Spleen (tissue), 11 donors: Measurements from ENCODE around the gene OR6C2. TPM values are rescaled to one million over a fixed set of nuclear protein-coding genes. Genes with fewer than 3 reads are reported as not detected.
"Not testable (repeated sequence)": the region's sequence is repeated elsewhere in the genome, so short reads cannot be mapped to it uniquely, and the experiment has no call there.

ENCODE experiments used
- DNase-seq: peaks from one replicate; pipeline ENCODE4 v3.0.0-alpha.2; 2020
- H3K27ac ChIP-seq, 8 donors: fragments of 200-600 bp; sonication (generic) in 7 of 8; 1 replicate in 4 of 8; 2 replicates in 4 of 8; pipeline versions ENCODE4 v1.5.0 to v1.8.0; 2016 to 2021; ENCODE audit warnings: inconsistent platforms in 4 of 8, mild to moderate bottlenecking in 4 of 8, moderate library complexity in 1 of 8
- H3K27me3 ChIP-seq, 7 donors: fragments of 200-600 bp; sonication (generic) in 6 of 7; replicated peaks in 1 of 7; 1 replicate in 4 of 7; 2 replicates in 3 of 7; pipeline versions ENCODE4 v1.5.0 to v1.8.0; 2016 to 2021; ENCODE audit warnings: inconsistent platforms in 3 of 7, mild to moderate bottlenecking in 1 of 7
- H3K36me3 ChIP-seq, 6 donors: fragments of 200-600 bp; sonication (generic) in 5 of 6; 1 replicate in 4 of 6; 2 replicates in 2 of 6; pipeline versions ENCODE4 v1.5.0 to v1.8.0; 2016 to 2021; ENCODE audit warnings: inconsistent platforms in 2 of 6
- H3K4me1 ChIP-seq, 6 donors: fragments of 200-600 bp; sonication (generic) in 5 of 6; 1 replicate in 3 of 6; 2 replicates in 3 of 6; pipeline versions ENCODE4 v1.5.0 to v1.8.0; 2016 to 2021; ENCODE audit warnings: inconsistent platforms in 3 of 6
- H3K4me3 ChIP-seq, 8 donors: fragments of 200-600 bp; sonication (generic) in 7 of 8; 1 replicate in 4 of 8; 2 replicates in 4 of 8; pipeline versions ENCODE4 v1.5.0 to v1.8.0; 2016 to 2021; ENCODE audit warnings: inconsistent platforms in 4 of 8, mild to moderate bottlenecking in 4 of 8, moderate library complexity in 2 of 8
- H3K9me3 ChIP-seq, 8 donors: fragments of 200-600 bp; sonication (generic) in 7 of 8; 1 replicate in 4 of 8; 2 replicates in 4 of 8; pipeline versions ENCODE4 v1.5.0 to v1.8.0; 2016 to 2021; ENCODE audit warnings: inconsistent platforms in 4 of 8
- POLR2A ChIP-seq, 3 donors: fragments of 450-650 bp; IDR thresholded peaks; one replicate each; pipeline ENCODE4 v1.5.1; 2017; ENCODE audit warnings: antibody characterized with exemption in 3 of 3, mild to moderate bottlenecking in 1 of 3
- POLR2AphosphoS5 ChIP-seq, 3 donors: sonication (generic); formaldehyde crosslinking; IDR thresholded peaks; one replicate each; pipeline ENCODE4 v1.5.1; 2017; ENCODE audit warnings: antibody characterized with exemption in 3 of 3
- WGBS, 5 donors: extraction: QIAGEN DNeasy Blood & Tissue Kit in 3 of 5; methylation state at CpG; one replicate each; pipeline versions ENCODE4 v1.1.5 to v1.1.7; 2013 to 2018; 5-methylcytosine and 5-hydroxymethylcytosine counted together
- intact Hi-C: fragments of 100-400 bp; cut with DNase I; formaldehyde crosslinking; loops from one replicate; pipeline ENCODE4 v1.15.0; 2023; ENCODE audit warnings: low total_unique reads
- polyA plus RNA-seq, 3 donors: library from polyadenylated mRNA; stranded (reverse); fragments of 200-250 nt; gene quantifications; one replicate each; pipeline ENCODE4 v1.2.1, GENCODE V29; 2013
- total RNA-seq, 7 donors: library from RNA; depleted of rRNA in 3 of 7; stranded (reverse); fragments of >200 nt in 3 of 7; fragmentation: NEBNext Ultra II Directional in 4 of 7; extraction: Animal tissue kit (Norgen Biotek cat#: 25700) in 4 of 7; gene quantifications; one replicate each; pipeline versions ENCODE4 v1.1.0 to v1.2.1, GENCODE V29; 2016 to 2021
- TF ChIP-seq, protein P1 (sequence below), 11 experiments: fragments of 200-600 bp in 7 of 11; fragments of 450-650 bp in 4 of 11; sonication (generic) in 4 of 11; IDR thresholded peaks in 8 of 11; conservative IDR thresholded peaks in 3 of 11; 1 replicate in 7 of 11; 2 replicates in 4 of 11; pipeline versions ENCODE4 v1.4.0 to v1.8.0; 2016 to 2021; ENCODE audit warnings: antibody characterized with exemption in 11 of 11, inconsistent platforms in 4 of 11, mild to moderate bottlenecking in 1 of 11
- donor health status: healthy with polysubstance abuse.
- donor health status: DM: no; HTN: no; CAD: no; lungs with moderate emphysema.
- donor health status: DM: no; HTN: no; CAD: no.
- donor health status: Bipolar disorder and iron deficiency.
- donor health status: healthy.
- donor health status: DM: no; HTN: no; CAD: no.
- donor health status: DM: yes; HTN: yes; CAD: no.

The OR6C2 gene
- total and polyA plus RNA-seq, 10 donors: not detected

DNA sequence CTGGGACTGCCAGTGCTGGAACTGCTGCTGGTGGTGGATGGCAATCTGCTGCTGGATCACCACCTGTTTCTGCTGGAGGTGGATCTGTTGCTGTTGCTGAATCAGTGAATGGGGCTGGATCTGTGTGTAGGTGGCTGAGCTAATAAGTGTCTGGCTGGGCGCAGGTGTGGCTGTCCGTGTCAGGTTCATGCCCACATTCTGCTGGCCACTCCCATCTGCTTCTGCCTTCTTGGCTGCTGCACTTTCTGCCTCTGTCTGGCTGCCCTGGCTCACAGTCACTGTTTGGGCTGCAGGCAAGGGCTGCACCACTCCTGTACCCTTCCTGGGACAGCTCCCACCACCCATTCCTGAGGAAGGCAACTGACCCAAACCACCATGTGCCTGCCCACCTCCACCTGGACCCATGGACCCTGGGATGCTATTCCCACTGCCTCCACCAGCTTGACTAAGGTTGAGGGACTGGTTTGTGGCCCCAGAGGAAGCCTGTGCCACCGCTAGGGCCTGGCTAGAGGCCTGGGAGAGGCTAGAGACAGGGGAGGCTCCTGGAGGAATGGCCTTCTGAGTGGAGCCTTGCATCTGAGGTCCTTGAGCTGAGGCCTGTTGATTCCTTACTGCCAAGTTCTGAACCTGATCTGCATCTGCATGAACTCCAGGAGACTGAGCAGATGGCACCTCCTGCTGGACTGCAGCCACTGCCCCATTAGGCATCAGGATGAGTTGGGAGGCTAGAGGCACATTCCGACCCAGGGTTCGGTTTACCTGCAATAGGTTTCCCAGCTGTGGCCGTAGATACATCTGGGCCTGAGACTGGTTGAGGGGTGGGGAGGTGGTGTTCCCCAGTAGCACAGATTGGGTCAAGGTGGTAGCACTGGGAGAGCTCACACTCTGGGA lies 30.1 kb upstream of the OR6C2 start:
- WGBS, 5 donors: 70 to 98% (median 91%) methylated on average over 2 to 5 of the region's 6 CpGs
- DNase-seq, H3K9me3 ChIP-seq, intact Hi-C loops, H3K4me3 ChIP-seq, H3K36me3 ChIP-seq, H3K27ac ChIP-seq, H3K4me1 ChIP-seq: not testable (repeated sequence)
- H3K27me3 ChIP-seq: peaks cover 0 to 14% (median 0%) of the 10 kb centered on the region in 7 donors

DNA sequence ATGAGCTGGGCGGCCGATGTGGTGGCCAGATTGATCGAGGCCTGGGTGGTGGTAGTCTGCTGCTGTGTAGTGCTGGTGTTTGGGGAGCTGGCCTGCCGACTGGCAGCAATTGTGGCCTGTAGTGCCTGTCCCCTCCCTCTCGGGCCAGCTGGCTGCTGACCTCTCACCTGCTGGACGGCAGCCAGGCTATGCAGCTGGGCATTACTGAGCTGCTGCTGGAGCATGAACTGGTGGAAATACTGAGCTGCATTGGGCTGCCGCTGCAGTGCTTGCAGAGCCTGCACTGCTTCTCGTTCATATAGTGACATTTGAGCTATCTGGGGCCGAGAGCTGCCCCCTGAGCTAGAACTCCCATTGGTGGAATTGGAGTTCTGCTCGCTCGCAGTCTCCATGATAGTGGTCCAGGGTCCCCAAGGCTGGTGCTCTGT lies 29.5 kb upstream of the OR6C2 start:
- TF ChIP-seq POLR2AphosphoS5 (IDR thresholded peaks at IDR 0.05): peak in 2 of 3 donors; percentile 7 to 13
- 40 to 74% (median 59%) methylated on average over 4 to 11 of the region's 11 CpGs for WGBS, 5 donors
- H3K36me3 ChIP-seq, H3K4me1 ChIP-seq, H3K9me3 ChIP-seq, intact Hi-C loops, H3K27ac ChIP-seq: not testable (repeated sequence)
- DNase-seq: peak; percentile 35
- peaks cover 0 to 16% (median 0%) of the 10 kb centered on the region in 7 donors for H3K27me3 ChIP-seq
- H3K4me3 ChIP-seq: peak overlapping the region in 1 of 8 donors; percentile 13

DNA sequence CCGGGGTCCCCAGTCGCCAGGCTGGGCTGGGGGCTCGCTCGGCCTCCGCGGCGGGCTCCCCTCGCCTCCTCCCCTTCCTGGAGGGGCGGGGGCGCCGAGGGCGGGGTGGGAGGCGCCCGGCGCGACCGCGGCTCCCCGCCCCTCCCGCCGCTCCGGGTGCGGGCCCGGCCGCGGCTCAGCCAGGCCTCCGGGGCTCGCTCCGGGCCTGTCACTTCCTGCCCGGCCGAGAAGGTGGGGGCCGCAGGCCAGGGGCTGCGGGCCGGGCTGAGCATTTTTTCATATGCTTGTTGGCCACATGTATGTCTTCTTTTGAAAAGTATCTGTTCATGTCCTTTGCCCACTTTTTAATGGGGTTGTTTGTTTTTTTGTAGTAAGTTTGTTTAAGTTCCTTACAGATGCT lies 29.0 kb upstream of the OR6C2 start:
- H3K27ac ChIP-seq, H3K36me3 ChIP-seq, H3K9me3 ChIP-seq, H3K4me1 ChIP-seq, DNase-seq, intact Hi-C loops: not testable (repeated sequence)
- Histone ChIP-seq H3K27me3 (peaks cover 0 to 20% (median 0%) of the 10 kb centered on the region in 7 donors), H3K4me3 (peak overlapping the region in 1 of 8 donors; percentile 13)
- WGBS, 5 donors: 3 to 16% (median 9%) methylated on average over 4 to 11 of the region's 34 CpGs

DNA sequence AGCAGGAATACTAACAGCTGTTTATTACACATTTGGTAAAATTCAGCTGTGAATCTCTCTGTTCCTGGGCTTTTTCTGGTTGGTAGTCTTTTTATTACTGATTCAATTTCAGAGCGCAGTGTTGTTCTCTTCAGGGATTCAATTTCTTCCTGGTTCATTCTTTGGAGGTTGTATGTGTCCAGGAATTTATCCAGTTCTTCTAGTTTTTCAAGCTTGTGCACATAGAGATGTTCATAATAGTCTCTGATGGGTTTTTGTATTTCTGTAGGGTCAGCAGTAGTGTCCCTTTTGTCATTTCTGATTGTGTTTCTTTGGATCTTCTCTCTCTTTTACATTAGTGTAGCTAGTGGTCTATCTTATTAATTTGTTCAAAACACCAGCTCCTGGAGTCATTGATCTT lies 26.9 kb upstream of the OR6C2 start:
- TF ChIP-seq, protein P1, sequence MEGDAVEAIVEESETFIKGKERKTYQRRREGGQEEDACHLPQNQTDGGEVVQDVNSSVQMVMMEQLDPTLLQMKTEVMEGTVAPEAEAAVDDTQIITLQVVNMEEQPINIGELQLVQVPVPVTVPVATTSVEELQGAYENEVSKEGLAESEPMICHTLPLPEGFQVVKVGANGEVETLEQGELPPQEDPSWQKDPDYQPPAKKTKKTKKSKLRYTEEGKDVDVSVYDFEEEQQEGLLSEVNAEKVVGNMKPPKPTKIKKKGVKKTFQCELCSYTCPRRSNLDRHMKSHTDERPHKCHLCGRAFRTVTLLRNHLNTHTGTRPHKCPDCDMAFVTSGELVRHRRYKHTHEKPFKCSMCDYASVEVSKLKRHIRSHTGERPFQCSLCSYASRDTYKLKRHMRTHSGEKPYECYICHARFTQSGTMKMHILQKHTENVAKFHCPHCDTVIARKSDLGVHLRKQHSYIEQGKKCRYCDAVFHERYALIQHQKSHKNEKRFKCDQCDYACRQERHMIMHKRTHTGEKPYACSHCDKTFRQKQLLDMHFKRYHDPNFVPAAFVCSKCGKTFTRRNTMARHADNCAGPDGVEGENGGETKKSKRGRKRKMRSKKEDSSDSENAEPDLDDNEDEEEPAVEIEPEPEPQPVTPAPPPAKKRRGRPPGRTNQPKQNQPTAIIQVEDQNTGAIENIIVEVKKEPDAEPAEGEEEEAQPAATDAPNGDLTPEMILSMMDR (IDR thresholded peaks at IDR 0.05 in 8 of 11, conservative IDR thresholded peaks at IDR 0.05 in 3 of 11): no peak
- Histone ChIP-seq H3K27ac (no peak overlapping the region), H3K36me3 (no peaks in the 10 kb centered on the region), H3K4me3 (no peak overlapping the region), H3K9me3 (no peaks in the 10 kb centered on the region), H3K4me1 (peaks cover 0 to 8% (median 0%) of the 10 kb centered on the region in 6 donors), H3K27me3 (peaks cover 0 to 30% (median 0%) of the 10 kb centered on the region in 7 donors)
- DNase-seq: no peak
- intact Hi-C loops: no loop called here
- WGBS, 5 donors: 51 to 97% (median 96%) methylated on average over 1 of the region's 1 CpG

DNA sequence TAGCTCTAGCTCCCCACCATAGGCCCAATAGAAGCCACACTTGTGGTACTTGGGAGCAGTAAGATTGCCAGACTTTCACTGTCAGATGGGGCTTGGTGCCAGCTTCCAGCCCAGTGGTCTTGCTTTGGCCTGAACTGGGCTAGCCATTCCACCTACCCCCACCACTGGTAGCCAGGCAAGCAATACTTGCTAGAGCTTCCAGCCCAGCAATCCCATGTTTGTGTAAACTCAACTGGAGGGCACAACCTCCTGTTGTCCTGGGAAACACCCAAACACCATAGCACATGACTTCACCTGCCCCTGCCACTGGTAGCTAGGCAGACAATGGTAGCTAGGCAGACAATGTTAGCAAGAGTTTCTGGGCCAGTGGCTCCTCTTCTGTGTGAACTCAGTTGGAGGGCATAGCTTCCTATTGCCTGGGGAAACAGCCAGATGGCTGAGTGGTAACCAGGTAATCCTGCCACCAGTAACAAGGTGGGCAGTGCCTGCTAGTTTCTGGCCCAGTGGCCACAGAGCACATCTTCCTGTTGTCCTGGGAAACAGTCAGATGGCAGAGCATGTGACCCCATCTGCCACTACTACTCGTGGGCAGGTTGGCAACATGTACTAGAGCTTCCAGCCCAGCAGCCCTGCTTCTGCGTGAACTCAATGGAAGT lies 23.4 kb upstream of the OR6C2 start:
- Histone ChIP-seq H3K36me3 (no peaks in the 10 kb centered on the region), H3K4me3 (no peak overlapping the region), H3K4me1 (peaks cover 0 to 4% (median 0%) of the 10 kb centered on the region in 6 donors), H3K27ac (no peak overlapping the region), H3K27me3 (peaks cover 0 to 28% (median 0%) of the 10 kb centered on the region in 7 donors), H3K9me3 (no peaks in the 10 kb centered on the region)
- TF ChIP-seq POLR2A (IDR thresholded peaks at IDR 0.05) (no peak), POLR2AphosphoS5 (IDR thresholded peaks at IDR 0.05) (no peak)
- TF ChIP-seq, protein P1 (IDR thresholded peaks at IDR 0.05 in 8 of 11, conservative IDR thresholded peaks at IDR 0.05 in 3 of 11): no peak
- DNase-seq: peak; percentile 48
- WGBS, 5 donors: 72 to 93% (median 82%) methylated on average over 2 of the region's 2 CpGs
- intact Hi-C loops: no loop called here
